Measurements from ENCODE around the gene DCUN1D2. TPM values are rescaled to one million over a fixed set of nuclear protein-coding genes. Genes with fewer than 3 reads are reported as not detected.

The DCUN1D2 gene
- total RNA-seq, 1 donor from 2014 or later, result 24.6 TPM

DNA sequence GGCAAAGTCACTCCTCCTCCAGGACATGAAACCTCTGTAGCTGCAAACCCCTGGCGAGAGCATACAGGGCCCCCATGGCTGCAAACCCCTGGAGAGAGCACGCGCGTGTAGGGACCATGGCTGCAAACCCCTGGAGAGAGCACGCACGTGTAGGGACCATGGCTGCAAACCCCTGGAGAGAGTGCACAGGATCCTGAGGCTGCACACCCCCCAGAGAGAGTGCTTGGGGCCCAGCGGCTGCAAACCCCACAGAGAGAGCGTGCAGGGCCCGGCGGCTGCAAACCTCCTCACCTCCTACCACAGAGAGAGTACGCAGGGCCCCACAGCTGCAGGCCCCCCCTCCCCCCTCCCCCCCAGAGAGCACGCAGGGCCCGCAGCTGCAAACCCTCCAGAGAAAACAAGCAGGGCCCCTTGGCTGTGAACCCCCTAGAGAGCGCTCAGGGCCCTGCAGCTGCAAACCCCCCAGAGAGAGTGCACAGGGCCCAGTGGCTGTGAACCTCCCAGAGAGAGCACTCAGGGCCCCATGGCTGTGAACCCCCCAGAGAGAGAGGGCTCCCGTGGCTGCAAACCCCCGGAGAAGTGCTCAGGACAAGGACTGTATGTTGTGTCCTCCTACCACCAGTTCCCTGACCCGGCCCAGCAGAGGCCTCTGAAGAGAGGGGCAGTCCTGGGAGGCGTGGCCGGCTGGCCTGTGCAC, 44.6 kb downstream of the DCUN1D2 start:
- no peaks in the 10 kb centered on the region for H3K4me1 ChIP-seq
- peak; percentile 51 for DNase-seq

GRCh38 chr13:113443991-113444390, 46.5 kb downstream of the DCUN1D2 start:
- no peak for ATAC-seq
- DNase-seq, result peak; percentile 50
- H3K4me1 ChIP-seq, result no peaks in the 10 kb centered on the region
- no peaks in the 10 kb centered on the region for H3K27me3 ChIP-seq
- intact Hi-C loops (cut with DNase I), result no loop called here
- H3K9me3 ChIP-seq, result no peaks in the 10 kb centered on the region
- no peaks in the 10 kb centered on the region for H3K36me3 ChIP-seq
- no peak overlapping the region for H3K27ac ChIP-seq
- H3K4me3 ChIP-seq, result no peak overlapping the region
- TF ChIP-seq, protein P1, sequence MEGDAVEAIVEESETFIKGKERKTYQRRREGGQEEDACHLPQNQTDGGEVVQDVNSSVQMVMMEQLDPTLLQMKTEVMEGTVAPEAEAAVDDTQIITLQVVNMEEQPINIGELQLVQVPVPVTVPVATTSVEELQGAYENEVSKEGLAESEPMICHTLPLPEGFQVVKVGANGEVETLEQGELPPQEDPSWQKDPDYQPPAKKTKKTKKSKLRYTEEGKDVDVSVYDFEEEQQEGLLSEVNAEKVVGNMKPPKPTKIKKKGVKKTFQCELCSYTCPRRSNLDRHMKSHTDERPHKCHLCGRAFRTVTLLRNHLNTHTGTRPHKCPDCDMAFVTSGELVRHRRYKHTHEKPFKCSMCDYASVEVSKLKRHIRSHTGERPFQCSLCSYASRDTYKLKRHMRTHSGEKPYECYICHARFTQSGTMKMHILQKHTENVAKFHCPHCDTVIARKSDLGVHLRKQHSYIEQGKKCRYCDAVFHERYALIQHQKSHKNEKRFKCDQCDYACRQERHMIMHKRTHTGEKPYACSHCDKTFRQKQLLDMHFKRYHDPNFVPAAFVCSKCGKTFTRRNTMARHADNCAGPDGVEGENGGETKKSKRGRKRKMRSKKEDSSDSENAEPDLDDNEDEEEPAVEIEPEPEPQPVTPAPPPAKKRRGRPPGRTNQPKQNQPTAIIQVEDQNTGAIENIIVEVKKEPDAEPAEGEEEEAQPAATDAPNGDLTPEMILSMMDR (IDR thresholded peaks at IDR 0.05), result no peak

More for the DNA sequence above, 44.6 kb downstream of the DCUN1D2 start:
- Histone ChIP-seq H3K27ac (no peak overlapping the region), H3K27me3 (no peaks in the 10 kb centered on the region), H3K9me3 (no peaks in the 10 kb centered on the region), H3K4me3 (no peak overlapping the region), H3K36me3 (no peaks in the 10 kb centered on the region)
- TF ChIP-seq, protein P1 (IDR thresholded peaks at IDR 0.05), result no peak
- no peak for ATAC-seq
- intact Hi-C loops (cut with DNase I), result no loop called here

DNA sequence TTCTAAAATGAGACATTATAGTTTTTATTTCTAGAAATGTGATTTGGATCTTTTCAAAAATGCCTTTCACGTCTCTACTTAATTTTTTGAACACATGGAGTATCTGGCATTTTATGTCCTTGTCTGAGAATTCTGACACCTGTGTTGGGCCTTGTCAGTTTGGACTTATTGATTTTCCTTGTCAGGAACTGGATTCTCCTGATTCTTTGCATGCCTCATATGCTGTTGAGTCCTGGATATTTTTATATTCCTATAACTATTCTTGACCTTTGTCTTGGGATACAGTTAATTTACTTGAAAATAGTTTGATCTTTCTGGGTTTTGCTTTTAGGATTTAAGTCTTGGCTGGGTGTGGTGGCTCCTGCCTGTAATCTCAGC, 47.5 kb downstream of the DCUN1D2 start:
- H3K4me1 ChIP-seq, result no peaks in the 10 kb centered on the region
- no peaks in the 10 kb centered on the region for H3K9me3 ChIP-seq
- TF ChIP-seq, protein P1 (IDR thresholded peaks at IDR 0.05), result no peak
- no peaks in the 10 kb centered on the region for H3K36me3 ChIP-seq
- DNase-seq (no peak), ATAC-seq (no peak)
- intact Hi-C loops (cut with DNase I), result no loop called here
- H3K27ac ChIP-seq, result no peak overlapping the region
- H3K27me3 ChIP-seq, result no peaks in the 10 kb centered on the region
- no peak overlapping the region for H3K4me3 ChIP-seq

GRCh38 chr13:113442354-113442984, 48.0 kb downstream of the DCUN1D2 start:
- no peak overlapping the region for H3K4me3 ChIP-seq
- intact Hi-C loops (cut with DNase I), result no loop called here
- DNase-seq, result peak; percentile 30
- no peak overlapping the region for H3K27ac ChIP-seq
- no peaks in the 10 kb centered on the region for H3K9me3 ChIP-seq
- H3K27me3 ChIP-seq, result no peaks in the 10 kb centered on the region
- H3K4me1 ChIP-seq, result no peaks in the 10 kb centered on the region
- ATAC-seq, result no peak
- H3K36me3 ChIP-seq, result no peaks in the 10 kb centered on the region
- TF ChIP-seq, protein P1 (IDR thresholded peaks at IDR 0.05), result no peak

DNA sequence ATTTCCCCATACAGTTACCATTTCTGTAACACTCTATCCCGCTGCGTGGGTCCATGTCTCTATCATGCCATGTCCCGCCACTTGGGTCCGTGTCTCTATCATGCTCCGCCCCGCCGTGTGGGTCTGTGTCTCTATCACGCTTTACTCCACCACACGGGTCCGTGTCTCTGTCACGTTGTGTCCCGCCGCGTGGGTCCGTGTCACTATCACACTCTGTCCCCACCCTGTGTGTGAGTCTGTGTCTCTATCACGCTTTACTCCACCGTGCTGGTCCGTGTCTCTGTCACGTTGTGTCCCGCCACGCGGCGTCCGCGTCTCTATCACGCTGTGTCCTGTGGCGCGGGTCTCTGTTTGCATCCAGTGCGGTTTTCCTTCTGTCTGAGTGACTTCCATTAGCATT, 48.9 kb downstream of the DCUN1D2 start:
- no peaks in the 10 kb centered on the region for H3K36me3 ChIP-seq
- no peak for ATAC-seq
- H3K9me3 ChIP-seq, result no peaks in the 10 kb centered on the region
- H3K4me1 ChIP-seq, result no peaks in the 10 kb centered on the region
- H3K27me3 ChIP-seq, result no peaks in the 10 kb centered on the region
- H3K4me3 ChIP-seq, result no peak overlapping the region
- TF ChIP-seq, protein P1 (IDR thresholded peaks at IDR 0.05), result no peak
- DNase-seq, result no peak
- intact Hi-C loops (cut with DNase I), result no loop called here
- no peak overlapping the region for H3K27ac ChIP-seq
